OCI-LY7 (cell line): ENCODE results near the gene ALB. TPM values are rescaled to one million over a fixed set of nuclear protein-coding genes. Genes with fewer than 3 reads are reported as not detected.

Experiments used
- BruUV-seq: library from RNA; stranded (reverse); fragments of 400-500 nt; replicated peaks from 2 replicates; lab custom pipeline; 2021; lab: Mats Ljungman, UMichigan
- CTCF ChIA-PET: fragments of 300-600 bp; sonication (Branson Sonifier 250); formaldehyde crosslinking; loops from one replicate; lab custom pipeline; 2022; ENCODE audit warnings: antibody characterized with exemption; ENCODE audit not compliant: unreplicated experiment; lab: Charles Lee
- POLR2A ChIA-PET: fragments of 300-600 bp; sonication (Branson Sonifier 250); formaldehyde crosslinking; loops from one replicate; lab custom pipeline; 2022; ENCODE audit warnings: antibody characterized with exemption; lab: Charles Lee
- DNase-seq: peaks from one replicate; pipeline ENCODE4 v3.0.0-alpha.2; 2015; ENCODE audit warnings: low spot score
- H2AFZ ChIP-seq: fragments of 200-600 bp; sonication (generic), shearing (Covaris generic); 2 replicates; pipeline ENCODE4 v1.6.1; 2014; ENCODE audit warnings: mild to moderate bottlenecking, antibody characterized with exemption, low read length, moderate library complexity
- H3K27ac ChIP-seq: fragments of 200-600 bp; sonication (generic); 2 replicates; pipeline ENCODE4 v1.5.1; 2014; ENCODE audit warnings: mixed run types, low read depth, mild to moderate bottlenecking, moderate library complexity, low read length, inconsistent platforms; ENCODE audit not compliant: poor library complexity, severe bottlenecking
- H3K36me3 ChIP-seq: fragments of 200-600 bp; sonication (generic); 2 replicates; pipeline ENCODE4 v1.6.1; 2014; ENCODE audit warnings: mild to moderate bottlenecking, antibody characterized with exemption, low read length, moderate library complexity, mixed read lengths; ENCODE audit not compliant: insufficient read depth
- H3K4me1 ChIP-seq: fragments of 200-600 bp; sonication (generic); 2 replicates; pipeline ENCODE4 v1.5.1; 2014; ENCODE audit warnings: mild to moderate bottlenecking, low read length; ENCODE audit not compliant: insufficient read depth, poor library complexity, severe bottlenecking
- H3K4me2 ChIP-seq: fragments of 200-600 bp; sonication (generic); 2 replicates; pipeline ENCODE4 v1.6.1; 2014; ENCODE audit warnings: mild to moderate bottlenecking, low read length
- H3K4me3 ChIP-seq: fragments of 200-600 bp; sonication (generic); 2 replicates; pipeline ENCODE4 v1.5.1; 2014; ENCODE audit warnings: mild to moderate bottlenecking, low read depth, low read length; ENCODE audit not compliant: poor library complexity, severe bottlenecking
- H3K79me2 ChIP-seq: fragments of 200-600 bp; sonication (generic); 2 replicates; pipeline ENCODE4 v1.6.1; 2016; ENCODE audit warnings: low read depth, mild to moderate bottlenecking, low read length, moderate library complexity, mixed read lengths; ENCODE audit not compliant: insufficient read depth
- H3K9me2 ChIP-seq: fragments of 200-600 bp; sonication (generic); 2 replicates; pipeline ENCODE4 v1.6.1; 2016; ENCODE audit warnings: mild to moderate bottlenecking, low read length, mixed read lengths; ENCODE audit not compliant: insufficient read depth
- H3K9me3 ChIP-seq: fragments of 200-600 bp; sonication (generic); 2 replicates; pipeline ENCODE4 v1.6.1; 2014; ENCODE audit warnings: mild to moderate bottlenecking, mixed run types, low read length, mixed read lengths
- H4K20me1 ChIP-seq: fragments of 200-600 bp; sonication (generic); 2 replicates; pipeline ENCODE4 v1.6.1; 2014; ENCODE audit warnings: mild to moderate bottlenecking, antibody characterized with exemption, low read length, moderate library complexity, mixed read lengths; ENCODE audit not compliant: insufficient read depth
- CTCF ChIP-seq: fragments of 200-600 bp; sonication (generic); conservative IDR thresholded peaks from 2 replicates; pipeline ENCODE4 v1.5.1; 2014; ENCODE audit warnings: mild to moderate bottlenecking, antibody characterized with exemption, low read length, moderate library complexity, mixed read lengths
- EZH2phosphoT487 ChIP-seq: fragments of 200-600 bp; sonication (generic); IDR thresholded peaks from 2 replicates; pipeline ENCODE4 v1.6.1; 2018; ENCODE audit warnings: low read depth, borderline replicate concordance, mild to moderate bottlenecking, mixed run types, antibody characterized with exemption, low read length, moderate library complexity, mixed read lengths
- intact Hi-C: fragments of 100-400 bp; cut with micrococcal nuclease; formaldehyde crosslinking; loops from one replicate; pipeline ENCODE4 v1.10.0; 2022; ENCODE audit not compliant: unreplicated experiment
- total RNA-seq, 2 experiments: library from RNA; depleted of rRNA in 1 of 2; stranded (reverse); fragments of >200 nt in 1 of 2; shearing (Covaris generic) in 1 of 2; gene quantifications; 2 replicates each; pipeline ENCODE4 v1.2.3, GENCODE V29; 2014 to 2022

ALB gene
- total RNA-seq, 2 experiments from 2014 or later, result not detected

GRCh38 chr4:73453701-73454005, 49.6 kb downstream of the ALB start:
- Histone ChIP-seq H3K4me3 (no peak overlapping the region), H3K27ac (no peak overlapping the region), H3K4me2 (no peak overlapping the region), H3K9me3 (no peaks in the 10 kb centered on the region), H3K36me3 (no peaks in the 10 kb centered on the region), H3K79me2 (no peaks in the 10 kb centered on the region), H3K9me2 (no peaks in the 10 kb centered on the region), H2AFZ (no peak overlapping the region), H4K20me1 (no peaks in the 10 kb centered on the region), H3K4me1 (no peaks in the 10 kb centered on the region)
- ChIA-PET POLR2A (no interaction called here), CTCF (no interaction called here)
- no peak for DNase-seq
- no peak for TF ChIP-seq CTCF
- no peak for TF ChIP-seq EZH2phosphoT487
- intact Hi-C loops, result no loop called here
- no TSS peak for BruUV-seq

- Histone ChIP-seq H3K9me3 (no peaks in the 10 kb centered on the region), H3K4me2 (no peak overlapping the region), H2AFZ (no peak overlapping the region), H3K27ac (no peak overlapping the region), H3K79me2 (no peaks in the 10 kb centered on the region), H3K4me3 (no peak overlapping the region), H3K4me1 (no peaks in the 10 kb centered on the region), H3K9me2 (no peaks in the 10 kb centered on the region), H3K36me3 (no peaks in the 10 kb centered on the region), H4K20me1 (no peaks in the 10 kb centered on the region)
- ChIA-PET CTCF (no interaction called here), POLR2A (no interaction called here)
- no TSS peak for BruUV-seq
- intact Hi-C loops, result no loop called here
- no peak for DNase-seq
- no peak for TF ChIP-seq CTCF
- no peak for TF ChIP-seq EZH2phosphoT487
Observed at GRCh38 chr4:73454920-73455319, 50.8 kb downstream of the ALB start.

- no peaks in the 10 kb centered on the region for H4K20me1 ChIP-seq
- DNase-seq, result no peak
- no peak overlapping the region for H3K4me3 ChIP-seq
- TF ChIP-seq EZH2phosphoT487 (no peak), CTCF (no peak)
- no peaks in the 10 kb centered on the region for H3K9me3 ChIP-seq
- H3K79me2 ChIP-seq, result no peaks in the 10 kb centered on the region
- BruUV-seq, result no TSS peak
- no peaks in the 10 kb centered on the region for H3K36me3 ChIP-seq
- CTCF ChIA-PET, result no interaction called here
- H3K27ac ChIP-seq, result no peak overlapping the region
- no peaks in the 10 kb centered on the region for H3K4me1 ChIP-seq
- intact Hi-C loops, result no loop called here
- no peaks in the 10 kb centered on the region for H3K9me2 ChIP-seq
- no peak overlapping the region for H2AFZ ChIP-seq
- POLR2A ChIA-PET, result interaction anchor here (1.0 to 1.2 kb wide), 2 partner anchors 22 to 612 kb away, joined by 3 read pairs; no protein-coding TSS in a partner anchor
- no peak overlapping the region for H3K4me2 ChIP-seq
Observed at GRCh38 chr4:73456177-73457022, 52.3 kb downstream of the ALB start.
